ENCODE measurements around the gene ME2. TPM values are rescaled to one million over a fixed set of nuclear protein-coding genes. Genes with fewer than 3 reads are reported as not detected.

ME2 gene
- total and polyA plus RNA-seq, 9 of the 15 experiments (the other 6 are each of a cell fraction or from before 2014, with no cell fraction given), result 12.3 to 54.4 (median 36.2) TPM

DNA sequence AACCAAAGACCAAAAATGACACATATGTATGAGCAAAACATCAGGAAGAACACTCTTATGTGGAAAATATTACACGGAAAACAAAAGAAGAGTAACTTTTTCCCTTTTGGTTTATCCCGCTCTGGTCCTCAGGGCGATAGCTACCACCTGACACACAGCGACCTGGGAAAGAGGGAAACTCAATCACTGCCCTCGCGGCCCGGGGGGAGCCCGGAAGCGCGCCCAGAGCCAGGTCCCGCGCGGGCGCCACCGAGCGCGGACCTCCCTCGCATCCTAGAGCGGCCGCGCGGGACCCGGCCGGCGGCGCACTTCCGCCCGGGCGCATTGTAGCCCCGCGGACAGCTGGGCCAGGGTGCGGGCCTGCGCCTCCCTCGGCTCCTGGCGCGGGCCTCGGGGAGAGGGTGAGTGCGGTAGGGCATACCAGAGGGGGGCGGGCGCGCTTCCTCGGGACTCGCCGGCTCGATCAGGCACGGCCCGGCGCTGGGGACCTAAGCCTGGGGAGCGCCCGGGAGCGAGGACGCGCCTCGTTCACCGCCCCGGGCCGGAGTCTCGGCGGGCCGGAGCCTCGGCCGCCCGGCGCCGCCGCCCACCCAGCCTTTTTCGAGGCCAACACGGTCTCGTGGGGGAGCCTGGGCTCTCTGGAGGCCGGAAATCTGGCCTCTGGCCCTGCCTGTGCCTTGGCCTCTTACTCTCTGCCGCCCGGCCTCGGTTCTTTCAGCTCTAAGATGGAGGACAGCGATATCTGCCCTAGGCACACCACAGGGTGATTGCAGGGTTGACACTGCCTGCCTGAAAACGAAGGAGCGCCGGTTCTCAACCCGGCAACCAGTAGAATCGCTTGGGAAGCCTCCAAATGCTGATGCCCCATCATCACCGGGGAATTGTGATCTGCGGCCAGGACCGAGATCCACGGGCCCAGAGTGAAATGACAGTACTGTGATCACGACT lies 89.1 kb downstream of the ME2 start, which contains the start of gene ELAC1 (continued):
- TF ChIP-seq GMEB1 (CRISPR knock-in tag; IDR thresholded peaks at IDR 0.05), result peak; percentile 24; the same call in 1 of the 2 replicates
- no peak for TF ChIP-seq ZNF184 (CRISPR knock-in tag; IDR thresholded peaks at IDR 0.05)
- peak; percentile 81 for TF ChIP-seq RB1 (IDR thresholded peaks at IDR 0.05; ENCODE audit: low read depth)
- TF ChIP-seq MEIS2 (IDR thresholded peaks at IDR 0.05; ENCODE audit: partially characterized antibody), result no peak
- peak; percentile 32; the same call in 1 of the 2 replicates for TF ChIP-seq ESRRA (IDR thresholded peaks at IDR 0.05; ENCODE audit: borderline replicate concordance, low read depth)
- TF ChIP-seq SPI1 (IDR thresholded peaks at IDR 0.05; ENCODE audit: borderline replicate concordance, low read depth, low read length), result peak; percentile 49; the same call in 1 of the 2 replicates
- TF ChIP-seq SP2 (IDR thresholded peaks at IDR 0.05; ENCODE audit: extremely low read depth, low read depth, low read length, poor library complexity, severe bottlenecking), result peak; percentile 93
- TF ChIP-seq, protein P1, sequence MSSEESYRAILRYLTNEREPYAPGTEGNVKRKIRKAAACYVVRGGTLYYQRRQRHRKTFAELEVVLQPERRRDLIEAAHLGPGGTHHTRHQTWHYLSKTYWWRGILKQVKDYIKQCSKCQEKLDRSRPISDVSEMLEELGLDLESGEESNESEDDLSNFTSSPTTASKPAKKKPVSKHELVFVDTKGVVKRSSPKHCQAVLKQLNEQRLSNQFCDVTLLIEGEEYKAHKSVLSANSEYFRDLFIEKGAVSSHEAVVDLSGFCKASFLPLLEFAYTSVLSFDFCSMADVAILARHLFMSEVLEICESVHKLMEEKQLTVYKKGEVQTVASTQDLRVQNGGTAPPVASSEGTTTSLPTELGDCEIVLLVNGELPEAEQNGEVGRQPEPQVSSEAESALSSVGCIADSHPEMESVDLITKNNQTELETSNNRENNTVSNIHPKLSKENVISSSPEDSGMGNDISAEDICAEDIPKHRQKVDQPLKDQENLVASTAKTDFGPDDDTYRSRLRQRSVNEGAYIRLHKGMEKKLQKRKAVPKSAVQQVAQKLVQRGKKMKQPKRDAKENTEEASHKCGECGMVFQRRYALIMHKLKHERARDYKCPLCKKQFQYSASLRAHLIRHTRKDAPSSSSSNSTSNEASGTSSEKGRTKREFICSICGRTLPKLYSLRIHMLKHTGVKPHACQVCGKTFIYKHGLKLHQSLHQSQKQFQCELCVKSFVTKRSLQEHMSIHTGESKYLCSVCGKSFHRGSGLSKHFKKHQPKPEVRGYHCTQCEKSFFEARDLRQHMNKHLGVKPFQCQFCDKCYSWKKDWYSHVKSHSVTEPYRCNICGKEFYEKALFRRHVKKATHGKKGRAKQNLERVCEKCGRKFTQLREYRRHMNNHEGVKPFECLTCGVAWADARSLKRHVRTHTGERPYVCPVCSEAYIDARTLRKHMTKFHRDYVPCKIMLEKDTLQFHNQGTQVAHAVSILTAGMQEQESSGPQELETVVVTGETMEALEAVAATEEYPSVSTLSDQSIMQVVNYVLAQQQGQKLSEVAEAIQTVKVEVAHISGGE (CRISPR knock-in tag; IDR thresholded peaks at IDR 0.05), result peak; percentile 31 to 94 (median 77); a peak in 5 of 6 replicates
- no peak for TF ChIP-seq KDM4B (IDR thresholded peaks at IDR 0.05; ENCODE audit: borderline replicate concordance in 2 of 2, low read depth in 1 of 2)
- peak; percentile 96 for TF ChIP-seq POLR2G (IDR thresholded peaks at IDR 0.05; ENCODE audit: low read depth, low read length)
- TF ChIP-seq GABPA (tag; conservative IDR thresholded peaks at IDR 0.05; ENCODE audit: low read depth), result peak; percentile 94
- no peak for TF ChIP-seq MTA2 (IDR thresholded peaks at IDR 0.05; ENCODE audit: low read depth)
- peak; percentile 14; the same call in 1 of the 2 replicates for TF ChIP-seq ERF (CRISPR knock-in tag; IDR thresholded peaks at IDR 0.05)
- TF ChIP-seq KLF1 (tag; IDR thresholded peaks at IDR 0.05), result peak; percentile 69
- peak in 1 of 2 experiments; percentile 61; a peak in 2 of 4 replicates for TF ChIP-seq NRF1 (conservative IDR thresholded peaks at IDR 0.05 in 1 of 2, IDR thresholded peaks at IDR 0.05 in 1 of 2)
- peak; percentile 61 for TF ChIP-seq POLR2H (tag; IDR thresholded peaks at IDR 0.05; ENCODE audit: low read depth)
- TF ChIP-seq RBBP5 (IDR thresholded peaks at IDR 0.05; ENCODE audit: borderline replicate concordance, insufficient read depth, low read length, poor library complexity, severe bottlenecking), result peak; percentile 75
- peak; percentile 89 for TF ChIP-seq TAF1 (IDR thresholded peaks at IDR 0.05; ENCODE audit: control insufficient read depth, extremely low read depth, insufficient read depth, low read length, severe bottlenecking)
- peak; percentile 60; the same call in 1 of the 2 replicates for TF ChIP-seq ZBTB1 (CRISPR knock-in tag; IDR thresholded peaks at IDR 0.05; ENCODE audit: borderline replicate concordance, low read depth)

All from K562 (cell line).